Parathyroid adenoma (tissue), 2 donors: Measurements from ENCODE around the gene TMSB4X.

ENCODE experiments used
- H2AFZ ChIP-seq: fragments of 300-600 bp; sonication (generic); one replicate; pipeline ENCODE4 v1.7.0; 2017; ENCODE audit warnings: antibody characterized with exemption, mild to moderate bottlenecking
- H3K27ac ChIP-seq: fragments of 300-600 bp; sonication (generic); one replicate; pipeline ENCODE4 v1.7.0; 2017
- H3K27me3 ChIP-seq: fragments of 300-600 bp; sonication (generic); one replicate; pipeline ENCODE4 v1.7.0; 2017; ENCODE audit warnings: low read length; ENCODE audit not compliant: control insufficient read depth, insufficient read depth
- H3K36me3 ChIP-seq: fragments of 300-600 bp; sonication (generic); one replicate; pipeline ENCODE4 v1.7.0; 2017; ENCODE audit warnings: low read length; ENCODE audit not compliant: control insufficient read depth, insufficient read depth
- H3K4me1 ChIP-seq: fragments of 300-600 bp; sonication (generic); one replicate; pipeline ENCODE4 v1.7.0; 2017; ENCODE audit warnings: control low read depth
- H3K4me2 ChIP-seq: fragments of 300-600 bp; sonication (generic); one replicate; pipeline ENCODE4 v1.7.0; 2017; ENCODE audit warnings: low read length
- H3K4me3 ChIP-seq: fragments of 300-600 bp; sonication (generic); one replicate; pipeline ENCODE4 v1.7.0; 2017; ENCODE audit warnings: low read depth, low read length
- H3K79me2 ChIP-seq: fragments of 300-600 bp; sonication (generic); one replicate; pipeline ENCODE4 v1.7.0; 2017; ENCODE audit warnings: control low read depth
- H3K9ac ChIP-seq: fragments of 300-600 bp; sonication (generic); one replicate; pipeline ENCODE4 v1.7.0; 2017; ENCODE audit warnings: mild to moderate bottlenecking
- H3K9me3 ChIP-seq: fragments of 300-600 bp; sonication (generic); one replicate; pipeline ENCODE4 v1.7.0; 2017; ENCODE audit warnings: low read length; ENCODE audit not compliant: control insufficient read depth
- TF ChIP-seq, protein P1 (sequence below): fragments of 300-600 bp; sonication (generic); IDR thresholded peaks from one replicate; pipeline ENCODE4 v1.7.0; 2017; ENCODE audit warnings: antibody characterized with exemption, mild to moderate bottlenecking
- donor health status: primary hyperparathyroidism.

Gene TMSB4X

DNA sequence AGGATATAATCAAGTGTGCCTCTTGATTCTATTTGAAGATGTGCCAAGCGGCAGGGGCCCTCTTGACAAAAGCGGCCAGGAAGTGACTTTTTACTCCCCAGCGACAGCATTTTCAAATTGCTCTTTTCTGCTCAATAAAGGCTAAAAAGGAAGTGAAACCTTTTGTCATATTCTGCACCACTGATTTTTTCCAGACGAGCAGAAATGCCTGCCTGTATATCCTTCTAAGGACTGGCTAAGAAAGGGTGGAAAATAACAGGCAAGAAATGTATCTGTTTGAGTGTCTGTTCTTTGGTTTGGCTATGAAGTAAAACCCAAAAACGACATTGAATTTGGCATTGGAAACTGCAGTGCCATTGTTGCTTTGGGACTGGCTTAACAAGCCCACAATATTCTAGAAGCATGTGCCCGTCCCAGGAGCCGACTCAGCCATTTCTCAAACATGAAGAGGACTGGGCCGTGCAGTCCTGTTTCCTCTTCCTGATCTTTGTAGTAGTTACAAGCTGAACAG lies 25.4 kb downstream of the TMSB4X start:
- Histone ChIP-seq H3K79me2 (no peaks in the 10 kb centered on the region), H3K9me3 (no peaks in the 10 kb centered on the region), H3K4me1 (no peaks in the 10 kb centered on the region), H3K9ac (no peak overlapping the region), H3K36me3 (no peaks in the 10 kb centered on the region), H3K27me3 (no peaks in the 10 kb centered on the region), H2AFZ (no peak overlapping the region), H3K4me2 (peak overlapping the region; percentile 9), H3K4me3 (no peak overlapping the region), H3K27ac (peak overlapping the region; percentile 9)
- TF ChIP-seq, protein P1, sequence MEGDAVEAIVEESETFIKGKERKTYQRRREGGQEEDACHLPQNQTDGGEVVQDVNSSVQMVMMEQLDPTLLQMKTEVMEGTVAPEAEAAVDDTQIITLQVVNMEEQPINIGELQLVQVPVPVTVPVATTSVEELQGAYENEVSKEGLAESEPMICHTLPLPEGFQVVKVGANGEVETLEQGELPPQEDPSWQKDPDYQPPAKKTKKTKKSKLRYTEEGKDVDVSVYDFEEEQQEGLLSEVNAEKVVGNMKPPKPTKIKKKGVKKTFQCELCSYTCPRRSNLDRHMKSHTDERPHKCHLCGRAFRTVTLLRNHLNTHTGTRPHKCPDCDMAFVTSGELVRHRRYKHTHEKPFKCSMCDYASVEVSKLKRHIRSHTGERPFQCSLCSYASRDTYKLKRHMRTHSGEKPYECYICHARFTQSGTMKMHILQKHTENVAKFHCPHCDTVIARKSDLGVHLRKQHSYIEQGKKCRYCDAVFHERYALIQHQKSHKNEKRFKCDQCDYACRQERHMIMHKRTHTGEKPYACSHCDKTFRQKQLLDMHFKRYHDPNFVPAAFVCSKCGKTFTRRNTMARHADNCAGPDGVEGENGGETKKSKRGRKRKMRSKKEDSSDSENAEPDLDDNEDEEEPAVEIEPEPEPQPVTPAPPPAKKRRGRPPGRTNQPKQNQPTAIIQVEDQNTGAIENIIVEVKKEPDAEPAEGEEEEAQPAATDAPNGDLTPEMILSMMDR, result no peak

DNA sequence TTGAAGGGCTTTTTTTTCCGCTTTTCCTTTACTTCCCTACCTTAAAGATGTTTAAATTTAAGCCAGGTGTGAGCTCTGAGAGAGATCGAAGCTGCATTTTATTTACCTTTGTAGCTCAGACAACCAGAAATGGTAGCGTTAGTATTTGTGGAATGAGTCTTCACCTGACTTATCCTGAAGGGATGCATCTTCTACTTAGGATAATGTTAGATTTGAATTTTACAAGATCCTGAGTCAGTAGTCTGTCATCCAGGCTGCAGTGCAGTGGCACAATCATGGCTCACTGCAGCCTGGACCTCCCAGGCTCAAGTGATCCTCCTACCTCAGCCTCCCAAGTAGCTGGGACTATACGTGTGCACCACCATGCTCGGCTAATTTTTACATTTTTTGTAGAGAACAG lies 26.2 kb downstream of the TMSB4X start:
- H3K27ac ChIP-seq, result no peak overlapping the region
- no peaks in the 10 kb centered on the region for H3K27me3 ChIP-seq
- H3K9ac ChIP-seq, result no peak overlapping the region
- H3K36me3 ChIP-seq, result no peaks in the 10 kb centered on the region
- H3K4me3 ChIP-seq, result no peak overlapping the region
- no peaks in the 10 kb centered on the region for H3K4me1 ChIP-seq
- H3K79me2 ChIP-seq, result no peaks in the 10 kb centered on the region
- no peaks in the 10 kb centered on the region for H3K9me3 ChIP-seq
- H3K4me2 ChIP-seq, result no peak overlapping the region
- TF ChIP-seq, protein P1, result no peak
- H2AFZ ChIP-seq, result no peak overlapping the region

DNA sequence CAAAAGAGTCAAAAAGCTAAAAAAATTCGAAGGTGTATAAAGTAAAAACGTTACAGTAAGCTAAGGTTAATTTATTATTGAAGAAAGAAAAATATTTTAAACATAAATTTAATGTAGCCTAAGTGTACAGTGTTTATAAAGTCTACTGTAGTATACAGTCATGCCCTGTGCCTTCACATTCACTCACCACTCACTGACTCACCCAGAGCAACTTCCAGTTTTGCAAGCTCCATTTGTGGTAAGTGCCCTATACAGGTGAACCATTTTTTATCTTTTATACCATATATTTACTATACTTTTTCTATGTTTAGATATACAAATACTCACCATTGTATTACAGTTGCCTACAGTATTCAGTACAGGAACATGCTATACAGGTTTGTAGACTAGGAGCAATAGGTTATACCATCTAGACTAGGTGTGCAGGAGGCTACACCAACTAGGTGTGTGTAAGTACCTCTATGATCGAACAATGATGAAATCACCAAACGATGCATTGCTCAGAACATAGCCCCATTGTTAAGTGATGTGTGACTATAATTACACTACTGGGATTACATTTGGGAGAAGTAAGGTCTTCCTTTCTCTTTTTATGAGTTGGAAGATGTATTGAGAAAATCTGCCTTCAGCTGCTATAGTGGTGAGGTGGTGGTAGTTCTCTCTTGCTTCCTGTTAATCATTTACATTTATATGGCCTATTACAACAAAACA lies 27.2 kb downstream of the TMSB4X start:
- TF ChIP-seq, protein P1, result no peak
- Histone ChIP-seq H3K27me3 (no peaks in the 10 kb centered on the region), H3K79me2 (no peaks in the 10 kb centered on the region), H3K4me2 (no peak overlapping the region), H2AFZ (no peak overlapping the region), H3K4me1 (no peaks in the 10 kb centered on the region), H3K9ac (no peak overlapping the region), H3K9me3 (no peaks in the 10 kb centered on the region), H3K36me3 (no peaks in the 10 kb centered on the region), H3K4me3 (no peak overlapping the region), H3K27ac (no peak overlapping the region)

DNA sequence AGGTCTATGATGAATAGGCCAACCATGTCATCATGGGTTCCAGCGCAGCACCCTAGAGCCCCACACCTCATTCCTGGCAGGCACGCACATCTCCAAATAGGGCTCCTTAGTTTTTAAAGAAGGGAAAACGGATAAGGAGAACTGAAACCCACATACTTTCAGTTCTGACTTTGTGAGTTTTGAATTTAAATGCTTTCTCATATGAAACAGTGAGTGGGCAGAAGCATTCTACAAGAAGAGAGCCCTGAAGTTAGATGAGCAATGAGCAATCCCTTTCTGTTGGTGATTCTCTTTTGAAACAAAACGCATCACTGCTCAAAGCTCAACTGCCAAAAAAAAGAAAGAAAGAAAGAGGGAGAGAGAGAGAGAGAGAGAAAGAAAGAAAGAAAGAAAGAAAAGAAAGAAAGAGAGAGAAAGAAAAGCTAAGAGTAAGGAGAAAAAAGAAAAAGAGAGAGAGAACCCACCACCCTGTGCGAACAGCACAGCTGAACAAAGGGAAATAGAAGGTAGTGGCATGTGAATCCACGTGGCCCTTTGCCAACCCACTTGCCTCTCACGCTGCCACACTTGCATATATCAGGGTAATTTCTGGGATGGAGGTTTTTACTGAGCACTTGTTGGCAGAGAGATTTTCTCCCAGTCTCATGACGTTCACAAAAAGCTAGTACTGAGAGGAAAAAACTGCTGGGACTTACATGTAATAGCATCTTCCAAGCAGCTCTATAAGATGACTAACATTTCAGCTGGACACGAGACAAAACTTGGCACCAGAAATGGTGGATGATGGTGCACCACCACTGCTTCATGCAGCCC lies 31.0 kb downstream of the TMSB4X start:
- H2AFZ ChIP-seq, result no peak overlapping the region
- TF ChIP-seq, protein P1, result no peak
- H3K27ac ChIP-seq, result no peak overlapping the region
- no peaks in the 10 kb centered on the region for H3K79me2 ChIP-seq
- H3K27me3 ChIP-seq, result no peaks in the 10 kb centered on the region
- no peak overlapping the region for H3K4me2 ChIP-seq
- no peak overlapping the region for H3K4me3 ChIP-seq
- no peaks in the 10 kb centered on the region for H3K9me3 ChIP-seq
- no peak overlapping the region for H3K9ac ChIP-seq
- no peaks in the 10 kb centered on the region for H3K4me1 ChIP-seq
- no peaks in the 10 kb centered on the region for H3K36me3 ChIP-seq
